ENCODE data around the gene IPO7.
"Not testable (repeated sequence)": the region's sequence is repeated elsewhere in the genome, so short reads cannot be mapped to it uniquely, and the experiment has no call there.

GRCh38 chr11:9401884-9402283 is 17.4 kb downstream of the IPO7 start:
- not testable (repeated sequence) for TF ChIP-seq POLR2A, CTCF (IDR thresholded peaks at IDR 0.05)
